ENCODE results near the gene DDX20.

DNA sequence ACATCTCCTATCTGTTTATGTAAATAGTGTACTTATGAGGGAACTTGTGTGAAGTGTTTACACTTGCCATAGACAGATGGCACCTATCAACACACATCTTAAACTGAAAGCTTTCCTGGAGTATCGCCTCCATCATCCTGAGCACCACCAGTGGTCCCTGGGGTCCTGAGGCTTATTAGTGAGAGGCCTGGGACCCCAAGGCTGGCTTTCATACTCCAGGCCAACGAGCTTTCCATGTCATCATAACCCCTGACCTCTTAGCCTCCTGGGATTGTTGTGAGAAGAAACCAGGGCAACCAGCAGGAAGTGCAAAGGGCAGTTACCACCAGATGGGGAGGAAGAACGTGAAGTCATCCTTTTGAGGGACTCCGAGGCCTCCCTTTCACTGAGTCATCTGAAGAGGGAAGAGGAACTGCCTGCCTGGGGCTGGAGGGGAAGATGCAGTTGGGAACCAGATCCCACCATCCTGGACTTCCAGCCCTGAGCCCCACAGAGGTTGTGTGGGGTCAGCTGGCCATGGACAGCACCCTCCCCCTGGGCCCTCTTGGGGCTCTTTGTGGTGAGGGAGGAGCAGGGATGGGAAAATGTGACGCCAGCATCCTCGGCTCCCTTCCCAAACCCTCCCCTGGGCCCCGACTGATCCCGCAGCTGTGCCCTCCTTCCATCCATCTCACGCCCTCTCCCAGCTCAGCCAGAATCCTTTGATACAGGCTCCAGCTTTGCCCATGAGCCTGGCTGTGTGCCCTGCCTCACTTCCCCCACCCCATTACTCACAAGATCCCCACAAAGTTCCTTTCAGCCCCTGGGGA is 22.3 kb upstream of the DDX20 start:
- TF ChIP-seq, protein P1, sequence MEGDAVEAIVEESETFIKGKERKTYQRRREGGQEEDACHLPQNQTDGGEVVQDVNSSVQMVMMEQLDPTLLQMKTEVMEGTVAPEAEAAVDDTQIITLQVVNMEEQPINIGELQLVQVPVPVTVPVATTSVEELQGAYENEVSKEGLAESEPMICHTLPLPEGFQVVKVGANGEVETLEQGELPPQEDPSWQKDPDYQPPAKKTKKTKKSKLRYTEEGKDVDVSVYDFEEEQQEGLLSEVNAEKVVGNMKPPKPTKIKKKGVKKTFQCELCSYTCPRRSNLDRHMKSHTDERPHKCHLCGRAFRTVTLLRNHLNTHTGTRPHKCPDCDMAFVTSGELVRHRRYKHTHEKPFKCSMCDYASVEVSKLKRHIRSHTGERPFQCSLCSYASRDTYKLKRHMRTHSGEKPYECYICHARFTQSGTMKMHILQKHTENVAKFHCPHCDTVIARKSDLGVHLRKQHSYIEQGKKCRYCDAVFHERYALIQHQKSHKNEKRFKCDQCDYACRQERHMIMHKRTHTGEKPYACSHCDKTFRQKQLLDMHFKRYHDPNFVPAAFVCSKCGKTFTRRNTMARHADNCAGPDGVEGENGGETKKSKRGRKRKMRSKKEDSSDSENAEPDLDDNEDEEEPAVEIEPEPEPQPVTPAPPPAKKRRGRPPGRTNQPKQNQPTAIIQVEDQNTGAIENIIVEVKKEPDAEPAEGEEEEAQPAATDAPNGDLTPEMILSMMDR (IDR thresholded peaks at IDR 0.05) = no peak
- no peak for TF ChIP-seq POLR2AphosphoS5 (IDR thresholded peaks at IDR 0.05)
- no peak for TF ChIP-seq POLR2A (IDR thresholded peaks at IDR 0.05)
